ENCODE data around the gene NUP85.

NUP85 gene

GRCh38 chr17:75182569-75183436, 22.7 kb upstream of the NUP85 start, which contains the start of gene SUMO2:
TSS of gene SUMO2 (minus strand) at chr17:75182959. CDS start at chr17:75182834, 125 bp downstream.
- TF ChIP-seq CTCF (IDR thresholded peaks at IDR 0.05; ENCODE audit: low read depth, low read length) = peak; percentile 28; the same call in 1 of the 2 replicates
- H3K4me3 ChIP-seq (ENCODE audit: low read depth, low read length) = peak within 1 kb of the TSS; percentile 98

- TF ChIP-seq CTCF (IDR thresholded peaks at IDR 0.05; ENCODE audit: low read depth, low read length) = no peak
Measured at GRCh38 chr17:75183999-75184884, 21.2 kb upstream of the NUP85 start.

GRCh38 chr17:75188614-75189013, 16.9 kb upstream of the NUP85 start:
- no peak overlapping the region for H3K4me3 ChIP-seq (ENCODE audit: low read depth, low read length)
- TF ChIP-seq CTCF (IDR thresholded peaks at IDR 0.05; ENCODE audit: low read depth, low read length) = no peak

More at GRCh38 chr17:75183999-75184884, 21.2 kb upstream of the NUP85 start:
- no peak overlapping the region for H3K4me3 ChIP-seq (ENCODE audit: low read depth, low read length)

GRCh38 chr17:75191584-75191983, 13.9 kb upstream of the NUP85 start:
- H3K4me3 ChIP-seq (ENCODE audit: low read depth, low read length) = no peak overlapping the region
- no peak for TF ChIP-seq CTCF (IDR thresholded peaks at IDR 0.05; ENCODE audit: low read depth, low read length)

- no peak overlapping the region for H3K4me3 ChIP-seq (ENCODE audit: low read depth, low read length)
- no peak for TF ChIP-seq CTCF (IDR thresholded peaks at IDR 0.05; ENCODE audit: low read depth, low read length)
Measured at GRCh38 chr17:75194879-75195278, 10.6 kb upstream of the NUP85 start.

GRCh38 chr17:75199886-75200618, 5.4 kb upstream of the NUP85 start:
- no peak overlapping the region for H3K4me3 ChIP-seq (ENCODE audit: low read depth, low read length)
- no peak for TF ChIP-seq CTCF (IDR thresholded peaks at IDR 0.05; ENCODE audit: low read depth, low read length)
